DMS53 treated with DMSO at 0.1 percent for 48 hours (cell line): ENCODE results near the gene EVPL.
A peak's percentile ranks its signal among the peaks of the same experiment; 100 is the strongest.
"Not testable (repeated sequence)": the region's sequence is repeated elsewhere in the genome, so short reads cannot be mapped to it uniquely, and the experiment has no call there.

Experiments
- DNase-seq: peaks from one replicate; lab custom pipeline; 2025; ENCODE audit not compliant: unreplicated experiment; lab: John Stamatoyannopoulos, UW

EVPL gene

DNA sequence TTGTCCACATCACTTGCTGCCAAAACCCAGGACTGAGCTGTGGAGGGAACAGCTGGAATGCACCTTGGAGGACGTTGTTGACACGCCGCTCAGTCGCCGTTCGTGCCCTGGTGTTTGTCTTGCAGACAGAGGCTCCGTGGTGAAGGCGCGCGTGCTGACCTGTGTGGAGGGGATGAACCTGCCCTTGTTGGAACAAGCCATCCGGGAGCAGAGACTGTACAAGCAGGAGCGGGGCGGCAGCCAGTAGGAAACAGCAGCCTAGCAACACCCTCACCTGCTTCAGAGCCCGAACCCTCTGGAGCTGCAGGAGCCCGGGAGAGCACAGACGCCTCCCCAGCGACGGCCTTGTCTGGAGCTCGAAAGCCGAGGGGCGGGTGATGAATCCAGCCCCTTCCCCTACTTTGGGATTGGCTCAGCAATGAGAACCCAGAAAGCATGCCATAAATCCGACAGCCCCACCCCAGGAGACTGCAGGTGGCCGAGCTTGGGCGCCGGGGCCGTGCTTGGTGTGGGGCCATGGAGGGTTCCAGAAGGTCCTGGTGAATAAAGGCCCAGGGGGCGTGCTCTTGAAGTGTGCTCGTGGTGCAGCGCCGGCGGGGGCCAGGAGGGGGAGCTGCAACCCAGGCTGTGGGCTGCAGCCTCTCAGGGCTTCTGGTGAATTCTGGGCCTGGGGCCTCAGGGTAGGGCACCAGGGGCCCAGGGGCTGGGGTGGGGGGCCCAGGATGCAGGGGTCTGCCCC is 26.9 kb downstream of the EVPL start:
- DNase-seq, result no peak

DNA sequence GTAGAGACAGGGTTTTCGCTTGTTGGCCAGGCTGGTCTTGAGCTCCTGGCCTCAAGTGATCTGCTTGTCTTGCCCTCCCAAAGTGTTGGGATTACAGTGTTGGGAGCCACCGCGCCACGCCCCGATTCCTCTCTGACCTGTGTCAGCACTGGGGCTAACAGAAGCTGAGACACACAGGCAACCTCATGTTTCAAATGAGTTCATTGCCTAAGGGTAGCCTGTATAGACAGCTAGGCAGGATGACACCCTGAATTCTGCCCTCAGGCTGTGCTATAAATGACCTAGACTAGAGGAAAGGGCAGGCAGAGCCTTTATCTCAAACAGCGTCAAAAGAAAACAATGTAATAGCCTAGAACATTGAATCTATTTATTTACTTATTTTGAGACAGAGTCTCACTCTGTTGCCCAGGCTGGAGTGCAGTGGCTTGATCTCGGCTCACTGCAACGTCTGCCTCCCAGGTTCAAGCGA is 28.7 kb downstream of the EVPL start:
- DNase-seq, result no peak

DNA sequence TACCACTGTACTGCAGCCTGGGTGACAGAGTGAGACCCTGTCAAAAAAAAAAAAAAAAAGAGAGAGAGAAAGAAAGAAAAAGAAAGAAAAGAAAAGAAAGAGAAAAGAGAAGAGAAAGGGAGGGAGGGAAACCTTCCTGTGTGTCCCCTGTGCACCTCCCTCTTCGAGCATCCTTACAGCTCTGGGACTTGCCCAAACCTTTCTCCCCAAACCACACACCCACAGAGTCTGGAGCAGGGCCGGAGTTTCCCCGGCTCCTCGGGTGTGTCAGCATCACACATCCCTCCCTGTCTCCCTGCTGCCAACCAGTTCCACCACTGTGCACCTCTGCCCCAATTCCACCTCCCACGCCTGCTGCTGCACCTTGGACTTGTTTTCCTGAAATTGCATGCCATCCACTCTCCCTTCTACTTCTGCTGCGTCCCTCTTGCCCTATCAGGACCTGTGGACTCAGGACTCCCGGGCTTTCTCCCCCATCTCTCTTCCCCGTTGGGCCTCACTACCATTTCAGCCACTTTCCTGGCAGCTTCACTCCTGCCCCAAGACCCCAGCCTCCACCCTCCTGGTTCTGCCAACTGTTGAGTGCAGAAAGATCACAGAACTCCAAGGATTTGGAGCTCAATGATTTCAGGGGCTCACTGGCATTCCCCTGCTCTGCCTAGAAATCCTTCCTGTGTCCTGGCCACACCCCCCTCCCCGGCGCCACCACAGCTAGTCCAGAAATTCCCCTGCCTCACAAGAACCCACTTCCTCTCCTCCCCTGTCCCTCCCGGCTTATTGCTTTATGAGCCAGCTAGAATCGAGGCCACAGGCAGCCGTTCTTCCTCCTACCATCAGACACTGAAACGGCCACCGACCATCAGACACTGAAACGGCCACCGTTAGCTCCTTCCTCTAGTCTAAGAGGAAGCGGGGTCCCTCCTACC is 30.2 kb downstream of the EVPL start:
- no peak for DNase-seq

DNA sequence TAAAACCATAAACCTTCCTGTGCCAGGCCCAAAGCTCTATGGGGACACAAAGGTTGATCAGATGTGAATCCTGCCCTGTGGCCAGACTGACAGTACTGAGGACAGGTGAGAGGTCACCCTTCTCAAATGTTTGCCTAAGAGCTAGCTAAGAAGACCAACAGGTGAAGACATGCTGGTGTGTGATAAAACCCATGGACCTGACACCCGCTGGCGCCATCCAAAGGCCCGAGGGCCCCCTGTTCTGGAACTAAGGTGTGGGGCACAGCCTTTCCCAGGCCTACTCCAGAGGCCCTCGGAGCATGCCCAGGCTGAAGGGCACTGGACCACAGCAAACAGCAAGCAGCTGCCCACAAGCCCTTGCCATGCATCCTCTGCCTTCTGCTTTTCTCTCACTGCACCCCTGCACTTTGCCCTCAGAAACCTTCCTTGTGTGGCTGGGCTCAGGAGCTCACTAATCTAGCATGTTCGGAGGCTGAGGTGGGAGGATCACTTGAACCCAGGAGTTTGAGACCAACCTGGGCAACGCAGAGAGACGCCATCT is 31.7 kb downstream of the EVPL start:
- DNase-seq, result no peak

DNA sequence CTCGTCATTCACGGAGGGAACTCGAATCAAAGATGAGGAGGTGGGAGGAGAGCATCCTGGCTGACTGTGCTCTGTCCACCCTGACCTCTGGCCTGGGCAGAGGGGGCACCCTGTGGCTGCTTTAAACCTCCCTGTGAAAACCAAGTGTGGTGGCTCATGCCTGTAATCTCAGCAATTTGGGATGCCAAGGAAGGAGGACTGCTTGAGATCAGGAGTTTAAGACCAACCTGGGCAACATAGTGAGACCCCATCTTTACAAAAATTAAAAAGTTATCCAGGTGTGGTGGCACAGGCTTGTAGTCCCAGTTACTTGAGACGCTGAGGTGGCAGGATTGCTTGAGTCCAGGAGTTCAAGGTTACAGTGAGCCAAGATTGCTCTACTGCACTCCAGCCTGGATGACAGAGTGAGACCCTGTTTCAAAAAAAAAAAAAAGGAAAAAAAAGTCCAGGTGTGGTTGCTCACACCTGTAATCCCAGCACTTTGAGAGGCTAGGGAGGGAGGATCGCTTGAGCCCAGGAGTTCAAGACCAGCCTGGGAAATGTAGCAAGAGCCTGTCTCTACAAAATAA is 32.2 kb downstream of the EVPL start:
- DNase-seq, result no peak

DNA sequence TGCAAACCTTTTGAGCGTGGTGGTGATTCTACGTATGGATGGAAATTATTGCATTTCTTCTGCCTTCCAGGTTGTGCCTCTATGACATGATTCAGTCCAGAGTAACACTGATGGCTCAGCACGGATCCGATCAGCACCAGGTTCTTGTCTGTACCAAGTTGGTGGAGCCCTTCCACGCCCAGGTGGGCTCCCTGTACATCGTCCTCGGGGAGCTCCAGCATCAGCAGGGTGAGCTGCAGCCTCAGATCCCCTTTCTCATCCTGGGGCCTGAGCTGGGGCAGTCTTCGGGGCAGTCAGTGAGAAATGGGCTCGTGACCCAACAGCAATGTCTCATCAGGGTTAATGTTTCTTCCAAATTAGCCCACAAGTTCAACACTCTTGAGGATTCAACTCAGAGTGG is 35.7 kb downstream of the EVPL start:
- no peak for DNase-seq

DNA sequence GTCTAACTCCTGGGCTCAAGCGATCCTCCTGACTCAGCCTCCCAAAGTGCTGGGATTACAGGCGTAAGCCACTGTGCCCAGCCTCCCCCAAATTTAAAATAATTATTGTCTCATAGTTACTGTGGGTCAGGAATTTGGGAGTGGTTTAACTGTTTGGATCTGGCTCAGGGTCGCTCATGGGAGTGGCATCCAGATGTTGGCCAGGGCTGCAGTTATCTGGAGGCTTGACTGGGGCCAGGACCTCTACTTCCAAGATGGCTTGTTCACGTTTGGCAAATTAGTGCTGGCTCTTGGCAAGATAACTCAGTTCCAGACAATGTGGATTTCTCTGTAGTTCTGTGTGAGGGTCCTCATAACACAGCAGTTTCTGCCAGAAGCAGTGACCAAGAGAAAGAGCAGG is 40.1 kb downstream of the EVPL start:
- no peak for DNase-seq

DNA sequence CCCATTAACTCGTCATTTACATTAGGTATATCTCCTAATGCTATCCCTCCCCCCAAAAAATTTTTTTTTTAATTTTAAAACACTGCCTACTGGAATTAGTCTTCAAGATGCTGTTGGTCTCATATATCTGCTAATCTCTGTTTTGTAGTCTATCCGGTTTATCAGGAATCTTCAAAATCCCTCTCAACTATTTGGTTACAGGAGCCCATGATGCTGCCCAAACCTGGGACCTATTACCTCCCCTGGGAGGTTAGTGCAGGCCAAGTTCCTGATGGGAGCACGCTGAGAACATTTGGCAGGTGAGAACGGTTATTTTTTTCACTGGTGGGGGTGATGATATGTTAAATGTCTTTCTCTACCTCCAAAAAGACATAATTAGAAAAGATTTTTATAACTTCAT is 41.1 kb downstream of the EVPL start:
- DNase-seq, result no peak

DNA sequence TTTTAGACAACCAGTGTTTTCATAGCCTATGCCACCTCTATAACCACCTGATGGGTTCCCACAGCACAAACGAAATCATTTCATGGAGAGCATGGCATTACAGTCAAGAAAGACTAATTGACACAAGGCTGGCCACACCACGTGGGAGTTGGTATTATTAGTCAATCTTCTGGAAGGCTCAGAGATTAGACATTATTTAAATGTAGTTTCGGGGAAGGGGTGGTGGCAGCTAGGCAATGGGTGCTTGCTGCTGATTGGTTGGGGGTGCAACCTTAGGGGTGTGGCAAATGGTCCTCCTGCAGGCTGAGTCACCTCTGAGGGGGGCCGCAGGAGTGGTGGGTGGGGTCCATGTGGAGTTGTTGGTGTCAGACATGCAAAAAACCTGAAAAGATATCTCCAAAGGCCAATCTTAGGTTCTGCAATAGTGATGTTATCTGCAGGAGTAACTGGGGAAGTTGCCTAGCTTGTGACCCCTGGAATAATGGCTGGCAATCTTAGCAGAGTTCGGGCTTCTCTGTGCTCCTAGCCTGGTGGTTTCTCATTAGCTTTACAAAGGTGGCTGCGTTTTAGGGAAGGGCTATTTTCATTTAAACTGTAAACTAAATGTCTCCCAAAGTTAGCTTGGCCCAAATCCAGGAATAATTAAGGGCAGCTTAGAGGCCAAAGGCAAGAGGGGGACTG is 43.5 kb downstream of the EVPL start:
- no peak for DNase-seq

DNA sequence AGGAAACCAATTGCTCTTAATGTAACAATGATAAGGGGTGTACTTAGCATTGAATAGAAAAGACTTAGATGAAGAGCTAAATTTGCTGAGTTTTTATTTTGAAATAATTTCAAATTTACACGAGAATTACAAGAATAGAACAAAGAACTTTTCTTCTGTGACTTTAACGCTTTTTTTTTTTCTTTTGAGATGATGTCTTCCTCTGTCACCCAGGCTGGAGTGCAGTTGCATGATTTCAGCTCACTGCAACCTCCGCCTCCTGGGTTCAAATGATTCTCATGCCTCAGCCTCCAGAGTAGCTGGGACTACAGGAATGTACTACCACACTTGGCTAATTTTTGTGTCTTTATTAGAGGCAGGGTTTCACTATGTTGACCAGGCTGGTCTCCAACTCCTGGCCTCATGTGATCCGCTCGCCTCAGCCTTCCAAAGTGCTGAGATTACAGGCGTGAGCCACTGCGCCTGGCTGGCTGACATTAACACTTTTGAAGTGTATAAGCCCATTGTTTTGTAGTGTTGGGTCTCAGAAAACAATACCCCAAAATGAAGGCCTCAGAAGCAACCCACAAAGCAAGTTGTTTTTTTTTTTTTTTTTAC is 46.0 kb downstream of the EVPL start:
- DNase-seq, result no peak

DNA sequence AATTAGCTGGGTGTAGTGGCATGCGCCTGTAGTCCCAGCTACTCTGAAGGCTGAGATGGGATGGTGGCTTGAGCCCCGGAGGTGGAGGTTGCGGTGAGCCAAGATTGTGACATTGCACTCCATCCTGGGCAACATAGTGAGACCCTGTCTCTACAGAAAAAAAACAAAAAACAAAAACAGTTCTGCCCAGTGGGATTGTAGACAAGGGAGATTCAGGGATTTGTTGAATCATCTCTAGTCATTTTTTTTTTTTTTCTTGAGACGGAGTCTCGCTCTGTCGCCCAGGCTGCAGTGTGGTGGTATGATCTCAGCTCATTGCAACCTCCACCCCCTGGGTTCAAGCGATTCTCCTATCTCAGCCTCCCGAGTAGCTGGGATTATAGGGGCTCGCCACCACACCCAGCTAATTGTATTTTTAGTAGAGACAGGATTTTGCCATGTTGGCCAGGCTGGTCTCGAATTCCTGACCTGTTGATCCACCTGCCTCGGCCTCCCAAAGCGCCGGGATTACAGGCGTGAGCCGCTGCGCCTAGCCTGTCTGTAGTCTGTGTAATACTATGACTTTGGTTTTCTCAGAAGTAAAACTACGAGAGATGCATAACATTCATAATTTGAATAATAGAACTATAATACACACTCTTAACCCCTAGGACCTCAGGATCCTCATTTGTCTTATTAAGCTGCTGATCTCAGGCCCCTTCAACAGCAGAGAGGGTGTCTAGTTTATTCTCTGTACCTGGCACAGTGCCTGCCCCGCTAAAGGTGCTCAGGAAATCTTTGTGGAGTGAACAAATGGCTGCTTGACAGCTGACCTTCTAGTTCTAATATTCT is 46.7 kb downstream of the EVPL start:
- no peak for DNase-seq

DNA sequence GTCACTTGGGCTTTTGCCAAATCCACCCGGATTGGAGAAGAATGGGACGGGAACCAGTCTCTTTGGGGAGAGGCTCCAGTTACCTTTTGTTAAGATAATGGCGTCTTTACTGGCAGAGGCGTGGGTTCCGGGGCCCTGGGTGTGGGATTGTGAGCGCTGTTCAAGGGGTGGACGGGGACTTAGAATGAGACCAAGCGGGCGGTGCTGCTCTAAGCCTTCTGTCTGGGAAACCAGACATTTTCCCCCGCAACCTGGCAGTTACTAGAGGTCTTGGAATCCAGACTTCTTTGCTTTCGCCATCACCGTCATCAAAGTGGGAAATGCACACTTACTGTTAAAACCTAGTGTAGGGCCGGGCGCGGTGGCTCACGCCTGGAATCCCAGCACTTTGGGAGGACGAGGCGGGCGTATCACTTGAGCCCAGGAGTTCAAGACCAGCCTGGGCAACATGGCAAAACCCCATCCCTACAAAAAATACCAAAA is 47.4 kb downstream of the EVPL start:
- DNase-seq, result no peak

DNA sequence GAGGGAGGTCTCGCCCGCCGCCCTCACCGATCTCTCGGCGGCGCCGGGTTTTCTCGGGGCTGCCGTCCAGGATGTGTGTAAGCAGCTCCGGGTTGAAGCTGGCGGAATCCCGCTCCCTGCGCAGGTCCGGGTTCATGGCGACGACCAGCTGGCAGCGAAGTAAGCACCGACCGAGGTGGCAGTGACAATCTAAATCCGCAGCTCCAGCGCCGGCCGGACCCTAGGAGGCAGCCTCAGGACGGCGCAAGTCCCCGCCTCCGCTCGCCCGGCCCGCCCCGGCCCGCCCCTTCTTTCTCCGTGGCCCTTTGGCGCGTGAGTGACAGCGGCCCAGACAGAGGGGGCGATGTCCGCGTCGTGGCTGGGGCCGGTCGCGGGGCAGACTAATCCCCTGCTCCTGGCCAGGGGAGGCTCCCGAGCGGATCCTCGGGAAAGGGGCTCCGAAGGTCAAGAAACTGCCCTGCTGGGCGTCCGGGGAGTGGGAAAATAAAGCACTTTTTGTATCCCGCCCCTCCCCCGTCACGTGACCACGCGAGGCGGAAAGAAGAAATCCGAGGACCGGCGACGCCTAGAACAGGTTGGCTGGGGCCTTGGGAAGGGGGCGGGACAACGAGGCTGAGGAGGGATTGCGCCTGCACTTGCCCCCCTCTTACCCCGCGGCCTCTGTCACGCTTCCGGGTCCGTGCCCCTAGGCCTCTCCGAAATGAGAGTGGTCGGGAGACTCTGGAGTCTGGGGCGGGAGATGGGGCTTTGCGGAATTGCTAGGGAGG is 48.0 kb downstream of the EVPL start, which contains the start of the genes ACOX1 and TEN1:
ACOX1 (minus strand) TSS at position 229 of the 767 bp plus-strand sequence; CDS start at position 136, 93 bp downstream.
TEN1 (plus strand) TSS at position 303 of the 767 bp plus-strand sequence. CDS start 6,953 bp downstream, outside the sequence.
- DNase-seq, result peak; percentile 87

DNA sequence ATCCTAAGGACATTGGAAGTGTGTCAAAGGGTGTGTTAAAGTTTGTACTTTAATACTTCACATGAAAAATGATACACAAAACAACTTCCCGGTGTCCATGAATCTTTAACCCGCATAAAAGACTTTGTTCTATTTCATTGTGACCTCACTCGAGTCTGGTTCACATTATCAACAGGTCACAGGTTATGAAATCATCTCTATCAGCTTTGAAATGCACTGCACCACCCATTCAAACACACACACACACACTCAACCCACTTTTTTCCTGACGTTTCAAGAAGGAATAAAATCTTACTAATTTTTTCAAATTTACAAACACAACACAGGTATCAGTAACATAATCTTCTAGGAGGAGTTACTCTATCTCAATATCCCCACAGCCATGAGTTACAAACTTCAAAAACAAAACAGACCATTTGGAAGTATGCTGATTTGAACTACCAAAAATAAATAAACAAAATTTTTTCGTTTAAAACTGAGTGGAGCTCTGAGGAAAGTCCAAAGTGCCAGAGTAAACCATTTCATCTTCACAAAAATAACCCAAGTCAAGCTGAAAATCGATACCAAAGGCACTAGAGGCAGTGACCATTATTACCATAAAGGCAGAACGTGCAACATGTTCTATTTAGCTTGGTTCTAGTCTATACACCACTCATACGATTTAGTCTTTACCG is 50.8 kb downstream of the EVPL start:
- no peak for DNase-seq

DNA sequence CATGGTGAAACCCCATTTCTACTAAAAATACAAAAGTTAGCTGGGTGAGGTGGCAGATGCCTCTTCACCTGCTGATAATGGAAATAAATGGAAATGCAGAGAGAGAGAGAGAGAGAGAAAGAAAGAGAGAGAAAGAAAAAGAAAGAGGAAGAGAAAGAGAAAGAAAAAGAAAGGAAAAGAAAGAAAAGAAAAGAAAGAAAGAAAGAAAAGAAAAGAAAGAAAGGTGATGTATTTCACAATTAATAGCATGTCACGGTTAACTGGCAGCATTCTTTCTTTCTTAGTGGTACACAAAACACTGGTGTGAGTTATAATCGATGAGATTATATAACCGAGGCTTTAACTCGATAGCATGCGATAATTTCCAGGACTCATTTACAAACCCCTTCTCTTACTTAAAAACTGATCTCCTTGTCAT is 51.3 kb downstream of the EVPL start:
- no peak for DNase-seq

DNA sequence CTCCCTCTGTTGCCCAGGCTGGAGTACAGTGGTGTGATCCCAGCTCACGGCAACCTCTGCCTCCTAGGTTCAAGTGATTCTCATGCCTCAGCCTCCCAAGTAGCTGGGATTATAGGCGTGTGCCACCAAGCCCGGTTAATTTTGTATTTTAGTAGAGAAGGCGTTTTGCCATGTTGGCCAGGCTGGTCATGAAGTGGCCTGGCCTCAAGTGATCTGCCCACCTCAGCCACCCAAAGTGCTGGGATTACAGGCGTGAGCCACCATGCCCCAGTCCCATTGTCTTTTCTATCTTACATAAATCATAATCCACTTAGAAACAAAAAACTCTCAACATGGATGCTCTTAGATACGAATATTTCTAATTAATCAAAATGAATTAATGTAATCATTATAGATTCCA is 51.9 kb downstream of the EVPL start:
- DNase-seq, result not testable (repeated sequence)

DNA sequence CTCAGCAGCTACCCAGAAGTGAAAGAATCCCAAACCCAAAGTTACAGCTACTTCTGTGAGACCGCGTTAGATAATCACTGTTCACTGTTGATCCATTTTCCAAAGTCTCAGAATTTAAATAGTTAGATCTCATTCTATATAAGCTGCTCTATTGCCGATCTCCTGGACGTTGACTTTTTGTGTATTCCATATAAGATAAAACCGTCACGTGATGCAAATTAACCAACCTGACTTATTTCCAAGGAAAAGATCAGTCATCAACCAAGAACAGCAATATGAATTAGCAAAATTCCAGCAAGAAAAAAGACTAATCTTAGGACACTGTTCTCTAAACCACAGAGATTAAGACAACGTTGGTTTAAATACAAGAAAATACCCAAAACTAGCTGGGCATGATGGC is 56.5 kb downstream of the EVPL start:
- no peak for DNase-seq

DNA sequence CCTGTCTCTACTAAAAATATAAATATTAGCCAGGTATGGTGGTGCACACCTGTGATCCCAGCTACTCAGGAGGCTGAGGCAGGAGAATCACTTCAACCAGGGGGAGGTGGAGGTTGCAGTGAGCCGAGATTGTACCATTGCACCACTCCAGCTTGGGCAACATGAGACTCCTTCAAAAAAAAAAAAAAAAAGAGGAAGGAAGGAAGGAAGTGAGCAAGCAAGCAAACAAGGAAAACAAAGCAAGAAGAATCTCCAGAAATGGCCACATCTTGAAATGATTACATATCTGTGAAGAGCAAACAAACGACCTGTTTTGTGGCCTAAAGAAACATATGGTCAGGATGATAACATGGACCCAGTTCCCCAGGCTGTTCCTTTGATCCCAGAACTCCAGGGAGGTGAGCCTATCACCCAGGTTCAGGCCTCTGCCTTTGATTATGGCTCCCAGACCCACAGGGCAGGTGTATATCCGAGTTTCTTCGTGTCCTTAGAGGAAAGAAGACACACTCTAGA is 57.0 kb downstream of the EVPL start:
- DNase-seq, result peak; percentile 30
